Fibroblast of skin of back (primary cell): Measurements from ENCODE around the gene SDK2.

Experiments used
- DNase-seq: peaks from one replicate; pipeline ENCODE4 v3.0.0-alpha.2; 2013

Gene SDK2

DNA sequence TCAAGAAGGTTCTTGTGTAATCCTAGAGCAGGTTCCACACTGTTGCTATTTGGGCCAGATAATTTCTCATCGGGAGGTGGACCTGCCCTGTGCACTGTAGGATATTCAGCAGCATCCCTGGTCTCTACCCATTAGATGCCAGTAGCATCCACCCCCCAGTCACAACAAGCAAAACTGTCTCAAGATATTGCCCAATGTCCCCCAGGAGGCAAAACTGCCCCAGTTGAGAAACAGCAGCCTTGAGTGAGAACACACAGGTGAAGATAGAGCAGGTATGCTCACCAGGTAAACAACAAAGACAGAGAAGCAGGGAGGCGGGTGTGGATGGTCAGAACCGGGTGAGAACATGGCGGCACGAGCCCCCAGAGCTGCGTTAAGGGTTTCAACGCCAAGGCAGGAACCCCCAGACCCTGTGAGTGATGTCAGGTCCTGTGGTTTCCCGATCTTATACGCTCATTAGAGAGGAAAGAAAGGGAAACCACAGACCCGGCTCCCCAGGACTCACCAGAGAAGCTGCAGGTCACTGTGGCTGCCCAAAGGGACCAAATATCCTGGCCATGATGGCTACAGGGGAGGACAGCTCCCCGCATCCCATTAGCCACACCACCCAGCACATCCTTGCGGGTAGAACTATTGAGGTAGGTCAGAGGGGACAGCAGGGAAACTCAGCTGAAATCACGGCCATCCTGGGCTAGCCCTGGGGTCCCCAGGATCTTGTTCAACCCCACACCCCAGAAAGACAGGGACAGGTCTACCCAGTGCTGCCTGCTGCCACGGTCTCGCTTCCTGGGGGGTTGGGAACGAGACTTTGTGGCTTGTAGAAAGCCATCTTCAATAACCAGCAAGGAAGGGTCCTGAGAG is 353.6 kb downstream of the SDK2 start:
- DNase-seq: no peak

- no peak for DNase-seq
These were observed 354.5 kb downstream of the SDK2 start for GRCh38 chr17:73289549-73290254.

DNA sequence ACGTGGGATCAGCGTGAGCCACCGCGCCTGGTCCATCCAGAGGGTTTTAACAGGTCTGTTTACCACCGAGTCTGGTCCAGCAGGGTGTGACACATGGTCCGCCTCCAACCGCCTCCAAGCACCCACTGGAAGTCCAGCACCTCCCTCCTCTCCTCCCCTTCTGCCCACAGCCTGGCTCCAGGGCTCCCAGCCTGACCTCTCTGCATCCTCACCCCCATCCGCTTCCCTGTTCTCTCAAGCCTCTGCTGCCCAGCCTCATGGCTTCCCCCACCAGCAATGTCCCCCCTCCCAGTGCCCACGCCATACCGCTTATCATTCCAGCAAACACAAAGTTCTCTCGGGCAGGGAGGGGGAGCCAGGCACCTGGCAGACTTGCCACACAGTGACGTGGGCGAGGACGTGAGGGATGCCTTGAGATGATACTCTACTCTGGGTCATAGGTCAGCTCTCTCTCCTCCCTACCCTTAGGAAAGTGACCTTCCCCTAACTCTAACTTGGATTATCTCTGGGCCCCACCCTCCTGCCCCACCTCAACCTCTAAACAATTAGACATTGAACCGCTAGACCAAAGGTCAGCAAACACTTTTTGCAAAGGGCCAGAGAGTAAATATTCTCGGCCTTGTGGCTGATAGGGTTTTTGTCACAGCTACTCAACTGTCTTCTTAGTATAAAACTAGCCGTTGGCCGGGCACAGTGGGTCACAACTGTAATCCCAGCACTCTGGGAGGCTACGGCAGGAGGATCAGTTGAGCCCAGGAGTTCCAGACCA is 355.5 kb downstream of the SDK2 start:
- DNase-seq: no peak

- DNase-seq: no peak
These were observed 357.4 kb downstream of the SDK2 start for GRCh38 chr17:73286863-73287296.

- DNase-seq: no peak
These were observed 358.1 kb downstream of the SDK2 start for GRCh38 chr17:73285916-73286862.

GRCh38 chr17:73285603-73285908 is 358.7 kb downstream of the SDK2 start:
- no peak for DNase-seq

GRCh38 chr17:73284906-73285602 is 359.2 kb downstream of the SDK2 start:
- no peak for DNase-seq
